Suprapubic skin (tissue), 3 donors: ENCODE measurements around the gene CRYL1.

Experiments used
- CTCF ChIP-seq, 2 donors: fragments of 200-600 bp in 1 of 2; fragments of 450-650 bp in 1 of 2; sonication (generic) in 1 of 2; IDR thresholded peaks; one replicate each; pipeline ENCODE4 v1.5.1; 2016 to 2019; ENCODE audit warnings: antibody characterized with exemption in 2 of 2, mild to moderate bottlenecking in 1 of 2, moderate library complexity in 1 of 2
- EP300 ChIP-seq: sonication (generic); formaldehyde crosslinking; IDR thresholded peaks from one replicate; pipeline ENCODE4 v1.6.1; 2017; ENCODE audit warnings: antibody characterized with exemption
- POLR2A ChIP-seq, 2 donors: fragments of 450-650 bp; IDR thresholded peaks; one replicate each; pipeline ENCODE4 v1.6.1; 2017; ENCODE audit warnings: antibody characterized with exemption in 2 of 2, mild to moderate bottlenecking in 2 of 2, moderate library complexity in 2 of 2

- TF ChIP-seq CTCF (IDR thresholded peaks at IDR 0.05) (no peak), POLR2A (IDR thresholded peaks at IDR 0.05) (no peak), EP300 (no peak)
Observed at GRCh38 chr13:20561741-20562140, 36.1 kb upstream of the CRYL1 start.
